H9 (cell line): Measurements from ENCODE around the gene PPM1J. TPM values are rescaled to one million over a fixed set of nuclear protein-coding genes. Genes with fewer than 3 reads are reported as not detected.
A peak's percentile ranks its signal among the peaks of the same experiment; 100 is the strongest.

ENCODE experiments used
- DNase-seq: peaks from one replicate; pipeline ENCODE4 v3.0.0-alpha.2; 2017
- H2AFZ ChIP-seq: one replicate; pipeline ENCODE4 v1.6.1; 2013; ENCODE audit warnings: mild to moderate bottlenecking, low read length, control low read depth, moderate library complexity
- H2AK5ac ChIP-seq: 2 replicates; pipeline ENCODE4 v1.6.1; 2013; ENCODE audit warnings: low read length, control low read depth, mixed read lengths; ENCODE audit not compliant: insufficient read length
- H2BK120ac ChIP-seq: one replicate; pipeline ENCODE4 v1.6.1; 2013; ENCODE audit warnings: low read depth, mild to moderate bottlenecking, low read length, control low read depth, inconsistent platforms; ENCODE audit not compliant: poor library complexity, severe bottlenecking
- H2BK12ac ChIP-seq: 2 replicates; pipeline ENCODE4 v1.6.1; 2013; ENCODE audit warnings: low read length, control low read depth, mixed read lengths, low read depth; ENCODE audit not compliant: insufficient read length
- H2BK15ac ChIP-seq: 2 replicates; pipeline ENCODE4 v1.6.1; 2013; ENCODE audit warnings: low read depth, low read length, control low read depth
- H2BK20ac ChIP-seq: one replicate; pipeline ENCODE4 v1.6.1; 2013; ENCODE audit warnings: low read depth, mild to moderate bottlenecking, low read length, control low read depth, inconsistent platforms; ENCODE audit not compliant: poor library complexity, severe bottlenecking
- H2BK5ac ChIP-seq: 2 replicates; pipeline ENCODE4 v1.6.1; 2013; ENCODE audit warnings: low read length, control low read depth, mixed read lengths; ENCODE audit not compliant: insufficient read length
- H3K14ac ChIP-seq: 2 replicates; pipeline ENCODE4 v1.6.1; 2013; ENCODE audit warnings: low read length, control low read depth; ENCODE audit not compliant: insufficient read depth
- H3K18ac ChIP-seq: 2 replicates; pipeline ENCODE4 v1.6.1; 2013; ENCODE audit warnings: low read depth, mild to moderate bottlenecking, mixed read lengths, low read length, control low read depth; ENCODE audit not compliant: insufficient read length
- H3K23ac ChIP-seq: 2 replicates; pipeline ENCODE4 v1.6.1; 2013; ENCODE audit warnings: low read length, control low read depth, mixed read lengths, low read depth; ENCODE audit not compliant: insufficient read length
- H3K23me2 ChIP-seq: 2 replicates; pipeline ENCODE4 v1.6.1; 2013; ENCODE audit warnings: low read depth, mild to moderate bottlenecking, mixed read lengths, low read length, control low read depth; ENCODE audit not compliant: insufficient read length, poor library complexity, severe bottlenecking
- H3K27ac ChIP-seq: 2 replicates; pipeline ENCODE4 v1.5.1; 2013; ENCODE audit warnings: low read length, control low read depth, mixed read lengths, low read depth; ENCODE audit not compliant: insufficient read length
- H3K27me3 ChIP-seq: 2 replicates; pipeline ENCODE4 v1.6.1; 2013; ENCODE audit warnings: low read length, control low read depth, inconsistent platforms; ENCODE audit not compliant: insufficient read depth
- H3K4ac ChIP-seq: 2 replicates; pipeline ENCODE4 v1.6.1; 2013; ENCODE audit warnings: low read depth, mild to moderate bottlenecking, control low read depth, inconsistent platforms, low read length, moderate library complexity
- H3K4me1 ChIP-seq: 2 replicates; pipeline ENCODE4 v1.6.1; 2013; ENCODE audit warnings: low read length, control low read depth, inconsistent platforms; ENCODE audit not compliant: insufficient read depth
- H3K4me2 ChIP-seq: 2 replicates; pipeline ENCODE4 v1.6.1; 2013; ENCODE audit warnings: low read length, control low read depth, mixed read lengths; ENCODE audit not compliant: insufficient read length, insufficient read depth
- H3K56ac ChIP-seq: 2 replicates; pipeline ENCODE4 v1.6.1; 2013; ENCODE audit warnings: low read depth, mild to moderate bottlenecking, mixed read lengths, low read length, control low read depth; ENCODE audit not compliant: insufficient read length
- H3K79me1 ChIP-seq: 2 replicates; pipeline ENCODE4 v1.6.1; 2013; ENCODE audit warnings: low read depth, mild to moderate bottlenecking, moderate library complexity, low read length, control low read depth, inconsistent platforms; ENCODE audit not compliant: insufficient read depth, poor library complexity, severe bottlenecking
- H3K79me2 ChIP-seq: 2 replicates; pipeline ENCODE4 v1.6.1; 2013; ENCODE audit warnings: low read length, control low read depth, inconsistent platforms; ENCODE audit not compliant: insufficient read depth
- H3K9ac ChIP-seq: 2 replicates; pipeline ENCODE4 v1.6.1; 2013; ENCODE audit warnings: low read length, control low read depth, mixed read lengths; ENCODE audit not compliant: insufficient read length; ENCODE audit errors: extremely low read depth
- H3K9me3 ChIP-seq: one replicate; pipeline ENCODE4 v1.6.1; 2013; ENCODE audit warnings: low read depth, low read length, inconsistent platforms; ENCODE audit not compliant: control insufficient read depth
- H3T11ph ChIP-seq: one replicate; pipeline ENCODE4 v1.6.1; 2013; ENCODE audit warnings: mild to moderate bottlenecking, low read length, control low read depth, inconsistent platforms
- H4K20me1 ChIP-seq: one replicate; pipeline ENCODE4 v1.6.1; 2013; ENCODE audit not compliant: control insufficient read depth, insufficient read length, insufficient read depth
- H4K5ac ChIP-seq: 2 replicates; pipeline ENCODE4 v1.6.1; 2013; ENCODE audit warnings: low read depth, mild to moderate bottlenecking, mixed read lengths, low read length, control low read depth; ENCODE audit not compliant: insufficient read length
- H4K8ac ChIP-seq: replicated peaks from 2 replicates; pipeline ENCODE4 v1.6.1; 2013; ENCODE audit warnings: low read length, control low read depth, mixed read lengths, low read depth; ENCODE audit not compliant: insufficient read length
- H4K91ac ChIP-seq: 2 replicates; pipeline ENCODE4 v1.6.1; 2013; ENCODE audit warnings: low read depth, mild to moderate bottlenecking, moderate library complexity, mixed read lengths, low read length, control low read depth; ENCODE audit not compliant: insufficient read length
- H3K27ac Mint-ChIP-seq, 3 experiments: 2 replicates in 2 of 3; 3 replicates in 1 of 3; pipeline ENCODE4 v1.8.0; 2020 to 2021; ENCODE audit warnings: mixed read lengths in 3 of 3, mild to moderate bottlenecking in 1 of 3, moderate library complexity in 1 of 3
- H3K27me3 Mint-ChIP-seq: 2 replicates; pipeline ENCODE4 v1.8.0; 2021; ENCODE audit warnings: low read depth, mild to moderate bottlenecking, moderate library complexity, mixed read lengths
- H3K36me3 Mint-ChIP-seq, 3 experiments: 2 replicates in 2 of 3; 3 replicates in 1 of 3; pipeline ENCODE4 v1.8.0; 2020 to 2021; ENCODE audit warnings: low read depth in 3 of 3, mixed read lengths in 3 of 3; ENCODE audit not compliant: insufficient read depth in 1 of 3
- H3K4me1 Mint-ChIP-seq, 2 experiments: 2 replicates each; pipeline ENCODE4 v1.8.0; 2020; ENCODE audit warnings: mixed read lengths in 2 of 2
- H3K4me3 Mint-ChIP-seq, 2 experiments: 2 replicates in 1 of 2; 3 replicates in 1 of 2; pipeline ENCODE4 v1.8.0; 2020 to 2021; ENCODE audit warnings: mild to moderate bottlenecking in 2 of 2, mixed read lengths in 2 of 2, moderate library complexity in 1 of 2
- H3K9me3 Mint-ChIP-seq, 2 experiments: 2 replicates in 1 of 2; 3 replicates in 1 of 2; pipeline ENCODE4 v1.8.0; 2020; ENCODE audit warnings: mild to moderate bottlenecking in 2 of 2, mixed read lengths in 2 of 2, moderate library complexity in 1 of 2
- WGBS: extraction: QIAGEN DNeasy Blood & Tissue Kit; methylation state at CpG from one replicate; pipeline ENCODE4 v1.1.7; 2013; ENCODE audit warnings: missing lambda C conversion rate, low lambda C conversion rate, mixed read lengths; ENCODE audit not compliant: insufficient read length; ENCODE audit errors: extremely low coverage; 5-methylcytosine and 5-hydroxymethylcytosine counted together
- total RNA-seq: library from RNA; stranded (reverse); gene quantifications from 2 replicates; pipeline ENCODE4 v1.2.1, GENCODE V29; 2021
- TF ChIP-seq, protein P1 (sequence below): fragments of 200-600 bp; sonication (generic); conservative IDR thresholded peaks from 3 replicates; pipeline ENCODE4 v1.8.0; 2021; ENCODE audit warnings: antibody characterized with exemption, mild to moderate bottlenecking

Gene PPM1J
- total RNA-seq, 1 experiment from 2014 or later = 12.7 TPM

DNA sequence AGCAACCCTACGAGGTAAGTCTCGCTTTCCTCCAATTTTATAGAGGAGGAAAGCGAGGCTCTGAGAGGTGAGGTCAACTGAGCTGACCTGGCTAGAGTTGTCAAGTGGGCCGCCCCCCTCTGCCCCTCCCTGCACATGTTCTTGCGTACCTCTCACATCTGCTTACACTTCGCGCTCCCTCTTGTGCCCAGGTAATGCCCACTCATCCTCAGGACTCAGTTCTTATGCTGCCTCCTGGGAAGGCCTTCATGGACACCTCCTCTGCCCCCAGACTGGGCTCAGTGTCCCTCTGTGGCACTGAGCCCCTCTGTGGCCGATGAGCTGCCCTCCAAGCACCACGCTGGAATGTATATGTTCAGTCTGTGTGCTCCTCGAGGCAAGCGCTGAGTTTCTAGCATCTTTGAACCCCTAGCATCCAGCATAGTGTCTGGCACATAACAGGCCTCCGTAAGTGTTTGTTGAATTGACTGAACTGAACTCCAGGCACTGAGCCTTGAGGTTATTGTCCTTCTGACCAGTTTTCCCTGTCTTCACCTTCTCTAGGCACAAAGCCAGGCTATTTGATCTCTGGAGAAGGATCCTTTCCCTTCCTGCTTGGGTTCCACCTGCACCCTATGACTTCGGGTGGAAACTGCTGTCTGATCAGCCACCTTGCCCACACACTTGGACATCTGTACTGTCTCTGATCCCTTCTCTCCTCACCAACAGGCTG, 27.2 kb downstream of the PPM1J start:
- no peak overlapping the region for H2BK15ac ChIP-seq
- no peak overlapping the region for H2BK20ac ChIP-seq
- no peak overlapping the region for H3K18ac ChIP-seq
- no peak overlapping the region for H4K5ac ChIP-seq
- H3K4me1 ChIP-seq = no peaks in the 10 kb centered on the region
- no peaks in the 10 kb centered on the region for H3K79me2 ChIP-seq
- no peak overlapping the region; a peak in 1 of 5 replicates for H3K4me3 Mint-ChIP-seq
- WGBS = no CpG with 5 or more reads among the region's 13 CpGs
- no peak overlapping the region for H2BK120ac ChIP-seq
- H2AFZ ChIP-seq = no peak overlapping the region
- no peak for DNase-seq
- H2BK12ac ChIP-seq = no peak overlapping the region
- H3K27me3 ChIP-seq = no peaks in the 10 kb centered on the region
- no peak overlapping the region for H3K4me2 ChIP-seq
- H3K79me1 ChIP-seq = no peaks in the 10 kb centered on the region
- no peak overlapping the region for H4K8ac ChIP-seq
- H3K36me3 Mint-ChIP-seq = peaks cover 14 to 33% (median 33%) of the 10 kb centered on the region in 3 experiments; a peak in 6 of 7 replicates
- no peak overlapping the region for H3K27ac ChIP-seq
- H4K20me1 ChIP-seq = no peaks in the 10 kb centered on the region
- no peak overlapping the region for H3K9ac ChIP-seq
- no peak overlapping the region for H4K91ac ChIP-seq
- H3K9me3 Mint-ChIP-seq = no peaks in the 10 kb centered on the region
- H3K27me3 Mint-ChIP-seq = no peaks in the 10 kb centered on the region
- TF ChIP-seq, protein P1, sequence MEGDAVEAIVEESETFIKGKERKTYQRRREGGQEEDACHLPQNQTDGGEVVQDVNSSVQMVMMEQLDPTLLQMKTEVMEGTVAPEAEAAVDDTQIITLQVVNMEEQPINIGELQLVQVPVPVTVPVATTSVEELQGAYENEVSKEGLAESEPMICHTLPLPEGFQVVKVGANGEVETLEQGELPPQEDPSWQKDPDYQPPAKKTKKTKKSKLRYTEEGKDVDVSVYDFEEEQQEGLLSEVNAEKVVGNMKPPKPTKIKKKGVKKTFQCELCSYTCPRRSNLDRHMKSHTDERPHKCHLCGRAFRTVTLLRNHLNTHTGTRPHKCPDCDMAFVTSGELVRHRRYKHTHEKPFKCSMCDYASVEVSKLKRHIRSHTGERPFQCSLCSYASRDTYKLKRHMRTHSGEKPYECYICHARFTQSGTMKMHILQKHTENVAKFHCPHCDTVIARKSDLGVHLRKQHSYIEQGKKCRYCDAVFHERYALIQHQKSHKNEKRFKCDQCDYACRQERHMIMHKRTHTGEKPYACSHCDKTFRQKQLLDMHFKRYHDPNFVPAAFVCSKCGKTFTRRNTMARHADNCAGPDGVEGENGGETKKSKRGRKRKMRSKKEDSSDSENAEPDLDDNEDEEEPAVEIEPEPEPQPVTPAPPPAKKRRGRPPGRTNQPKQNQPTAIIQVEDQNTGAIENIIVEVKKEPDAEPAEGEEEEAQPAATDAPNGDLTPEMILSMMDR = no peak
- H2AK5ac ChIP-seq = no peak overlapping the region
- no peak overlapping the region for H3K14ac ChIP-seq
- H3K23me2 ChIP-seq = no peaks in the 10 kb centered on the region
- no peaks in the 10 kb centered on the region for H3K9me3 ChIP-seq
- no peak overlapping the region for H3K56ac ChIP-seq
- H3K4me1 Mint-ChIP-seq = peaks cover 12 to 13% of the 10 kb centered on the region in 2 experiments
- H3K23ac ChIP-seq = no peak overlapping the region
- no peak overlapping the region for H2BK5ac ChIP-seq
- peak overlapping the region in 2 of 3 experiments; percentile 13 to 59; a peak in 4 of 7 replicates for H3K27ac Mint-ChIP-seq
- no peak overlapping the region for H3K4ac ChIP-seq
- H3T11ph ChIP-seq = no peak overlapping the region
